Stimulated activated CD4-positive, alpha-beta T cell treated with anti-CD3 and anti-CD28 coated beads, Interleukin-15, amount 100 ng/mL, for 48 hours (primary cell): ENCODE results near the gene CDX1.

ENCODE experiments used
- DNase-seq, 2 donors: peaks; one replicate each; pipeline ENCODE4 v3.0.0-alpha.2; 2020; ENCODE audit warnings: low read depth in 2 of 2

Gene CDX1

DNA sequence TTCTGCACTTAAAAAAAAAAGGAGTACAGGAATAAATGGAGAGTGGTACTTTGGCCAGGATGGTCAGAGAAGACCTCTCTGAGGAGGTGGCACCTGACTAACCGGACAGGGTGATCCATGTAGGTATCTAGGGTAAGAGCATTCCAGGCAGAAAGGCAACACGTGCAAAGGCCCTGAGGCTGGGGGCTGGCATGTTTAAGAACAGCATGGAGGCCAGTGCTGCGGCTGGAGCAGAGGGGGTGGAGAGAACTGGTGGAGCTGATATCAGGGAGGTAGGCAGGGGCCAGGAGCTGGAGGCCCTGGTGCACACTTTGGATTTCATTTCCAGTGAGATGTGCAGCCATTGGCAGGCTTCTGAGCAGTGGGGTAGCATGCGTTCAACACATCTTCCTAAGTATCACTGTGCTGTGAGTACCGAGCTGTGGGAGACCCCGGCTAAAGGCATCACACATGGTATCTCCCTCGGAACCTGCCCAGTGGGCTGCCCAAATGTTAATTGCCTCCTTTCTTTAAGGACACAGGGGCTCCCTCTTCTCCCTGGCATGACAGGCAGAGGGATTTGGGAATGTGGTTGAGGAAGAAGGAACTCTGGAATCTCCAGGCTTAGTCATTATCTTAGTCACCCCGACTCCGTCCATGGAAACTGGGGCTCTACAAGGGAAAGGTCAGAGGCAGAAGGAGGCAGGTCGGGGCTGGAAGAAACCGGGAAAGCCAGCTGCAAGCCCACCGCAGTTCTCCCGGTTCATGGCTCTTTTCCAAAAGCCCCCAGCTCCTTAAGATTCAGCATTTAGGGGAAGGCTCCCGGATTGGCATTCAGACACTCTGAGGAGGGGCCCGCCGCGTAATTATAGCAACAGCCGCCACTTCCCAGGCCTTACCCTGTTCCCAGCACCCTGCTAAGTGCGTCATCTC is 41.9 kb downstream of the CDX1 start:
- DNase-seq, result no peak

DNA sequence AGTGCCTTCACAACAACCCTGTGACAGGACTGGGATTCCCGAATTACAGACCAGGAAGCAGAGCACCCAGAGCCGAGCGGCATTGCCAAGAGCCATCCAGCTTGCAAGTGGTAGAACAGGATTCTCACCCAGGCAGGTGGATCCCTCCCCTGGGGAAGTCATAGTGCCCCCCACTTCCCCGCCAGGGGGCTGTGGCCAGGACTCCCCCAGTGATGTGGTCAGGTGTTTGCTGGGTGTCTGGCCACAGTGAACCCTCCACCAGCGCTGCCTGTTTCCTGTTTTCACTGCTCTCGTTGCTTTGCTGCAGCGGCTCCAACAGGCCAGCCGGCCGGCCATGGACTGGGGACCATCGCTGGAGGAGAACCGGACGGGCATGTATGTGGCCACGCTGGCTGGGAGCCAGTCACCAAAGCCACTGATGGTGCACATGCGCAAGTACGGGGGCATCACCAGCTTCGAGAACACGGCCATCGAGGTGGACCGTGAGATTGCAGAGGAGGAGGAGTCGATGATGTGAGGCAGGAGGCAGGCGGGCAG is 42.6 kb downstream of the CDX1 start:
- DNase-seq, result no peak

DNA sequence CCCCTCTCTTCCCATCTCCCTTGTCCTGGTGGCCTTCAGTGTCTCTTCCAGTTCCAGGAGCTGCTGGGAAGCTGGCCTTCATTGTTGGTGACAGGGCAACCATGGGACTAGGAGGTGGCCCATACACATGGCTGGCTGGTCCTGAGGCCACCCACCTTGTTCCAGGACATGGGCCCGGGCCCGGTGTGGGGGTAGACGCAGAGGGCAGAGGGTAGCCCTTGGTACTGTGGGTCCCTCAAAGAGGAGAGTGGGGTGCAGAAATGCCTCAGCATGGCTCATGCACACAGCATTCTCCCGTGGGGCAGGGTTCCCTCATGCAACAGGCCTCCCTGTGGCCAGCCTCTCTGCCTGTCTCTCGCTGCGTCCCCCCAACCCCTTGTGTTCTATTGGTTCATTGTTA is 44.1 kb downstream of the CDX1 start:
- no peak for DNase-seq

DNA sequence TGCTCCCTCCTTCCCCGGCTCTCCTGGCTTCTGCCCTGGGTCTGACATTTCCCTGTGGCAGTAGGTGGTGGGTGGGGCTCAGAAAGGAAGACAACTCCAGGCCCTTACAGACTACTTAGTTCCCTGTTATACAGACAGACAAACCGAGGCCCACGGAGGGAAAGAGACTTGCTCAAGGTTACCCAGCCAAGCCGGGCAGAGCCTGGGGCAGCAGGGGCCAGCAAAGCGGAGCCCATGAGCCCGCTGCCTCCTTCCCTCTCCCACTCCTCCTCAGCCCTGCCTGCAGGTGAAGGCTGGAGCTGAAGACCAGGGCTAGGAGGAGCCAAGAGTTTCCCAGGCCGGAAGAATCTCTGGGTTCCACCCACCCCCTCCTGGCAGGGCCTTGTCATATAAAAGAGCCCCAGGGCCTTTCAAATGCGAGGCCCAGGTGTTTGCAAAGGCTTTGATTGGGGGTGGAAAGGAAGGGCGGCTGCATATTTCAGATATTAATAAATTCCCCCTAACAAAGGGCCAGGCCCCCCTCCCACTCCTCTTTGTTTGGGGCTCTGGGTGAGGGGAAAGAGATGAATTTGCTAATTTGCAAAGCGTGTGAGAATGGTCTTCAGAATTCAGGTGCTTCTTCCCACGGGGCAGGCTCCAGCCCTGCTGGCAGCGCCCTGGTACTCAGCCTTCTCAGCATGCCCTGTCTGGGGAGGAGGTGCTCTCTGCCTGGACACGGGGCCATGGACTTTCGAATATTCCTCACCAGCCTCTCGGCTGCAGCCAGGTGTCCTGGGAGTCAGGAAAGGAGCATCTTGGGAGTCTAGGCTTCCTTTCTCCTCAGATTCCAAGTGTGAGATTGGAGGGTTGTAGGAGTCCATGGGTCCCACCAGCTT is 44.8 kb downstream of the CDX1 start:
- no peak for DNase-seq

DNA sequence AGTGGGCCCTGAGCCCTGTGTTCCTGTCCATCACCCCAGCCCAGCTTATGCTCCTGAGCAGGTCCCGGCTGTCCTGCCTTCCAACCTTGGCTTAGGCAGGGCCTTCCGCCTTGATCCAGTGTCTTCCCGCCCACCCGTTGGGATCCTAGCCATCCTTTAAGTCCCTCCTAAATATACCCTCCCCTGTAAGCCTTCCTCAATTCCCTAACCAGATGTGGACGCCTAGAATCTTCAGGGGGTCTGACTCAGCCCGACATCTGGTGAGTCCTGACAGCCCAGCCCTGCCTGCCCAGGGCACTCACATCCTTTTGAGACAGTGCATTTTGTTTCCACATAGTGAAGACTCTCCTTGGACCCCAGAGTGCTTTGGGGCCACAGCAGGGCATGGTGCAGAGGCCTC is 47.0 kb downstream of the CDX1 start:
- DNase-seq, result no peak

DNA sequence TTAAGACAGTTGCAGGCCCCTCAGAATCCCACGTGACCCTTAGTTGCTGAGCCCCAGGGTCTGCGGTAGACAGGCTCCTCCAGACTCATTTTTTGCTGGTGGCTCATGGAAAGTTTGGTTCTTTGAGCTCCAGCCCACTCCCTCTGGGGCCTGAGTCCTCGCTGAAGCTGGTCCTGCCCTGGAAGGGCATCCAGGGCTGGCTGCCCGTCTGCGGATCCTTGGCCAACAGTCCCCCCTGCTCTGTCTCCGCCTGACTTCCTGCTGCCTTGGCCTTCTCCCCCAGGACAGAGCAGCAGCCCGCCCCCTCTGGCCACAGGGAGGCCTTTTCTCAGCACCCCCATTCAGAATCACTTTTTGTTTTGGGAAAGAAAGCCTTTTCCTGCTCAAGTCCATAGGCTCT is 47.7 kb downstream of the CDX1 start:
- no peak for DNase-seq

DNA sequence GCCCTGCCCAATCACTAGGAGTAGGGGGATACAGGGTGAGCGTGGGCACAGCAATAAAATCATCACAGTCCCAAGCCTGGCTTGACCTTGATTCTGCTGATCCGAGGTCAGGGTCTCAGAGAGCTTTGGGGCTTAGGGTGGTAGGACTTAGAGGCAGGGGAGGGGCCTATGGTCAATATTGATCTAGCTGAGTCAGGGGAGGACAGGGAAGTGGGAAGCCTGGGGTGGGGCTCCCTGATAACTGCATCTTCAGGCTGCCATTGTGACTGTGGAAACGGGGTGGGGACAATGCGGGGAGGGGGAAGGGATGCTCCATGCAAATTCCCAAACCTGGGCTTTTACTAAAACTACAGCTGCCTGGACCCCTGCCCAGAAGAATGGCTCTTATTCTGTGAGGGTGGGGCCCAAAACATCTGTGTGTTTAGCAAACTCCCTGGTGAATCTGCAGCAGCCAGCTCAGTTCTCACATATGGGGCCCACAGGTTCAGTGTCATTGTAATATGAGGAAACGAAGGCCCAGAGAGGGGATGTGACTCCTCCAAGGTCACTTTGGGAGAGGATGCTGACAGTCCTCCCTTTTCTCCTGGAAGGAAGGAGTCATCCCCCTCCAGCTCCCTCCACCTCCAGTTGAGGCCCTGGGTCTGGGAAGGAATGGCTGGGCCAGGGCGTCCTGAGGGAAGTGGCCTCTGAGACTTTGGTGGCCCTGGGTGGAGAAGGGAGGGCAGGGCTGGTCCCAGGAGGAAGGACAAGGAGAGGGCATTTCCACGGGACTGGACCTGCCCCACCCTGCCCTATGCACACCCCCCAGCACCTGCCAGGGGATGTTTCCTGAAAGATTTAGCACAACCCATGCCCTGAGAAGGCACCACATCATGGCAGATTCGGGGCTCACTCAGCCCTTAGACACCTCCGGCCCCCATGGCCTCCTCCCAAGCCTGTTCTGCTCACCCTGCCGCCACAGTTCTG is 49.7 kb downstream of the CDX1 start:
- no peak for DNase-seq

DNA sequence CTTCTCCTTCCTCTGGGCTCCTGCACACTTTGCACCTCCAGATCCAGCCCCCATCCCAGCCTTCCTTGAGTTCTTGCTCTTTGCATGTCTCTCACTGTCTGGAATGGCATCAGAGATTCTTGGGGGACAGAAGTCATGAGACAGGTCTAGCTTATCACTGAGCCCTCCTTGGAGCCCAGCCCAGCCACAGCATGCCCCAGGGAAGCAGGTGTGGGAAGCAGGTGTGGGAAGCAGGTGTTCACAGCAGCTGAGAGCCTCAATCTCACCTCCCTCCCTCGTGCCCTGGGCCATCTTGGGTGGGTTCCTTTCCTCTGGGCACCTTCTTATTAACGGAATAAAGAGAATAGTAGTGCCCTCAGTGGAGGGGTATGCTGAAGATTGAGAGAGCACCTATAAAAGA is 50.5 kb downstream of the CDX1 start:
- no peak for DNase-seq

DNA sequence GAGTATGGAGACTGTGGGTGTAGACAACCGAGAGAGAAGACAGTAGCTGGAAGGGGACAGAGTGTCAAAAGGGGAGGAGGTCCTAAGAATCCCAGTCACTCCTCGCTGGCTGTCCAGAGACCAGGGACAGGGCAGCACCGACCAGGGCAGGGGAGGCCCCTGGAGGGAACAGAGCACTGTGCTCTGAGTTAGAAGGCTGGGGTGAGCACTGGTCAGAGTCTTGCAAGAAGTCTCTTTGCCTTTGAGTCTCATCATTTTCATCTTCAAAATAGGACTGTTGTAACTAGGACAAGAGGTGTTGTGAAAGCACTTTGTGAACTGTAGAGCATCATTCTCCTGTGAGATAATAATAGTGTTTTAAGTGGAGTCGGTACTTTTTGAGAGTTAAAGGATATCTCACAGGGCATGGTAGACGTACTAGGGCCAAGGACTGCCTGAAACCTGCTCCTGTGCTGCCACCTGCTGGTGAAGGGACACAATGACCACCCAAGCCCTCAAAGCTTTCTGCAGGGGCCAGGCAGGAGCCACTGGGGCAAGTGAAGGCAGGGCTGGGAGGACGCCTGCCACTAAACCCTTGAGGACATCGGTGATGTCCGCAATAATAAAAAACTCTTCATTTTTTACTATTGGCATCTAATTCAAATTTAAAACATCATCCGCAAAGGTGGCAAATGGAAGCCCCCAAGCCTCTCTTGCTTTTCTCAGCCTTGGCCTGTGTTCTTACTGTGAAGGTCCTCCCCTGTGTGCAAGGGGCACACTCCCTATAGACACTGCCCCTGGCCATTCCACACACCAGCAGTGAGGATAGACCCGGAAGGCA is 51.5 kb downstream of the CDX1 start:
- DNase-seq, result peak; percentile 64 to 71

DNA sequence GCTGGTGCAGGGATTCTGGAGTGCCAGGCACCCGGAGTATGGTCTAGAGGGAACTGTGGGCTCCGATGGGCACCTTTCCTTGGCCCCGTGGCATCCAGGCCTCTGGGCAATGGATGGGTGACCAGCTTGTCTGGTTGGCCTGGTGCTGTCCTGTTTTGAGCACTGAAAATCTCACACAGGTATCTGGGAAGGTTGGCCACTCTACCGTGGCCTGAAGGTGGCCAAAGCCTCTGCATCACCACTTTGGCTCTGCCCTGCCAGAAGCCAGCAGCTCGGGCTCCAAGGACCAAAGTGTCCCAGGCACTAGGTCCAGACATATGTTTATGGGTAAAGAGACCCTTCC is 52.1 kb downstream of the CDX1 start:
- DNase-seq, result no peak

DNA sequence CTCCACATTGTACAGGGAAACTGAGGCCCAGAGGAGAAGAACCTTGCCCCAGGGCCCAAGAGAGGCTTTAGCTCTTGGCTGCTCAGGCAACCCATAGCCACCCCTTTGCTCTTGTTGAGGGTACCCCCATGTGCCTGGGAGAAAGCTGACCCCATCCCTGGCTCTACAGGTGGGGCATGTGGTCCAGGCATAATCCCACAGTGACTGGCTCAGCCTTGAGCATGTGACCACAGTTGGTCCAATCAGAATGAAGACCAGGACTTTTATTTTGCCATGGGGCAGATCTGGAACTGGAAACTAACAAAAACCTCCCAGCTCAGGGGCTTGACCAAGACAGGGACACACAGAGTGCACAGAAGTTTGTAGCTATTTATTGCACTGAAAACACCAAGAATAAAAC is 52.6 kb downstream of the CDX1 start:
- no peak for DNase-seq

DNA sequence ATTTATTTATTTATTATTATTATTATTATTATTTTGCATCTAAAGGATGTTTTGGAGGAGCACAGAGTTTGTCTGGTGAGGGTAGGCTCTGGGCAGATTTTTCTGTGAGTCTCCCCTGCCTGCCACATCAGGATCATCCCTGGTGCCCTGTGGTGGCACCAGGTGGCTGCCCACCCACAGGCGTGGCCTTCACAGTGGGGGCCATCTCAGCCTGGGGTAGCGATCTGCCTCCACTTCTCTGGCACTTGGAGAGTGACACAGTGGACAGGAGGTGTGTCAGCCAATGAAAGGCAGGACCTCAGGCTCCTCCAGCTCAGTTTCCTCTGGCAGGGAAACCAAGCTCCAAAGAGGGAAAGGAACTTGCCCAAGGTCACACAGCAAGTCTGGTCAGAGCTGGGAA is 53.3 kb downstream of the CDX1 start:
- DNase-seq, result no peak

DNA sequence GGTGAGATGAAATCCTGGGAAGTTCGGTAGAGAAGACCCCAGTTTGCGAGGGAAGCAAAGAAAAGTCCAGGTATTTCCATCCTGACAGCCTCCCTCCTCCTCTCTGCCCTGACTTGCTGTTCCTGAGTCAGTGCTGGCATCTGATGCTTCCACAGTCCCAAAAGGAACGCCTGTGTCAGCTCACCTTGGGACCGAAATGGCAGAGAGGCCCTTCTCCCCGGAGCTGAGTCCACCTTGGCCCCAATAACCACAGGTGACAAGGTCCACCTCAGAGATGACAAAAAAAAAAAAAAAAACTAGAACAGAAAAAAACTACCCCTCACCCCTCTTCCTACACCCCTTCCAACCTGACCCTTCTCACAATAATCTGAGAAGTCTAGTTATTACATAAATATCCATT is 54.9 kb downstream of the CDX1 start:
- DNase-seq, result no peak

DNA sequence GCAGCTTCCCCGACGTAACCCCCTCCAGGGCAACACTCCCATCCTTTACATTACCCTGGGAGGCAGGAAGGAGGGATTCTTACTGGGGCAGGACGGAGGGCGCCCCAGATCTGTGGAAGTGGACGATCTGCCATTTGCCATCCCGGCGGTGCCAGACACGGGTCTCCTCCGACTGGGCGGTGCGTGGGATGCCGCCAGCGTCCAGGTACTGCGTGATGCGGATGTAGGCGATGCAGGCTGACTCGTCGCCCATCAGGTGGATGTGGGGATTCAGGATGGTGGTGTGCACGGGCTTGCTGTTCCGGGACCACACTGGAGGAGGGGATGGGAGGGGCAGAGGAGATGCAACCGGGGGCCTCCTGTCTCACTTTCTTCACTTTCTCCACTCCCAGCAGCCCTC is 56.3 kb downstream of the CDX1 start:
- DNase-seq, result no peak

DNA sequence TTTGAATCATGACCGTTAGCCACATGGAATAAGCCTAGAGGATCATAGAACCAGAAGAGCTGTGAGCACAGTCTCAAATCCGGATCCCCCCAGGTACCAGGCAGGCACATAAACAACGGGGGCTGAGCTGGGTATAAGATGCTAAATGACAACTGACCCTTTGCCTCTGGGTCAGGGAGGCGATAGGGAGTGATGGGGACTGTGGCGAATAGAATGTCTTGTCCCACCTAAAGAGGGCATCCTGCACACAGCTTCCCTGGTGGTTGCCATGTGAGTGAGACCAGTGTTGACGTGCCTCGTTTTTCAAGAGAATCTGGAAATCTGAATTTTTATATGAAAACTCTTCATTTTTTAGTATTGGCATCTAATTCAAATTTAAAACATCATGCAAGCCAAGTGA is 56.9 kb downstream of the CDX1 start:
- DNase-seq, result no peak

DNA sequence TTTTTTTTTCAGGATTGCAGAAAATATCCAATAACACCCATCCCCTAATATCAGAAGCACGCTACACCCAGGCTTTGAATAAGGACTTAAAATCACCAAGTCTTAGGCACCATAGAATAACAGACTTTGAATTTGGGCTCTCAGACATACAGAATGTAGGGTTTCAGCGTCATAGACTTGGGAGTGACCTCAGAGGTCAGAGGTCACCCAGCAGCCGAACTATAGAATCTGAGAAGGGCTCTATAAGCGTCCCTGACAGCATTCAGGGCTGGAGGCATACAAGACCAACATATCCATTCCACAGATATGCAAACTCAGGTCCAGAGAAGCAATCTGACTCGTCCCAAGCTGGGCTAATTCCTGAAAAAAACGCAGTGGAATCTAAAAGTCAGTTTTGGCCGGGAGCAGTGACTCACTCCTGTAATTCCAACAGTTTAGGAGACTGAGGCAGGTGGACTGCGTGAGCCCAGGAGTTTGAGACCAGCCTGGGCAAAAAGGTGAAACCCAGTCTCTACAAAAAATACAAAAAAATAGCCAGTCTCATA is 58.0 kb downstream of the CDX1 start:
- no peak for DNase-seq

DNA sequence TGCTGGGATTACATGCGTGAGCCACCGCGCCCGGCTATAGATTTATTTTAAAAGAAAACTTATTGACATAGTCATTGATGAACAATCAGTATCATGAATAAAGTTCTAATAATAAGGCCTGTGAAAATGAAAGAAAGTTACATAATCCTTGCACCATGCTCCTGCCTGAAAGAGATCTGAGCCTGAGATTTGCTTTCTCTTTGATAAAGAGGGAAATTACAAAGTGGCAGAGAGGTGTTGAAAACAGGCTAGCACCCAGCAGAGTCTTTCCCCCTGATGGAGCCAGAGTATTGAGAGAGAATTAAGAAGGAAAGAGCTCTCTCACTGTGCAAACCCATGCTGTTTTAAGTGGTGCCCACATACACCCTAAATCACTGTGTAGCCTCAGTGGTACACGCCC is 60.5 kb downstream of the CDX1 start:
- no peak for DNase-seq

DNA sequence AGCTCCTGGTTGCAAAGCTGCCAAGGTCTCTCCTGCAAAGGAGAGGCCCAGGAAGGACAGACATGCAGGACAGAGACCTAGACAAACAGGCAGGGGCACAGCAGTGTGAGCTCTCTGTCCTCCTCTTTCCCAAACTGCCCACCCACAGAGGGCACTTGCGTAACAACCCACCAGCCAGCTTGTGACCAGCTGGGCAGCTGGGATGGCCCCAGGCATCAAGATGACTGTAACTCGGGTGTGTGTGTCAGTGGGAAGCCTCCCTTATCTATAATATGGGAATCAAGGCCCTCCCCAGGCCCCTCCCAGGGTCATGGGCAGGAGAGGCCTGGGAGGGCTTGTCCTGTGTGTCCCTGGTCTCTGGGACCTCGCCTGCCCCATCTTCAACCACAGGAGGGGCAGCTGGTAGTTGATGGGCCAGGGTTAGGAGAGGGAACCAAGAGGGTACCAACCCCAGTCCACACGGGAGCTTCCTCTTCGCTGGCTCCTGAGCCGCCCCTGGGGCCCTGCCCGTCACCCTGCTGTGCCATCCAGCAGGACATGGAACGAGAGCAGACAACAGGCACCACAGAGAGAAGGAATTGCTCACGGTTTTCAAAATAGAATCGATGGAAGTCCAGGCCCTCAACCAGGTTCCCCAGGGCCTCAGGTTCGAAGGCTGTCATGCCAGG is 61.2 kb downstream of the CDX1 start:
- DNase-seq, result no peak

DNA sequence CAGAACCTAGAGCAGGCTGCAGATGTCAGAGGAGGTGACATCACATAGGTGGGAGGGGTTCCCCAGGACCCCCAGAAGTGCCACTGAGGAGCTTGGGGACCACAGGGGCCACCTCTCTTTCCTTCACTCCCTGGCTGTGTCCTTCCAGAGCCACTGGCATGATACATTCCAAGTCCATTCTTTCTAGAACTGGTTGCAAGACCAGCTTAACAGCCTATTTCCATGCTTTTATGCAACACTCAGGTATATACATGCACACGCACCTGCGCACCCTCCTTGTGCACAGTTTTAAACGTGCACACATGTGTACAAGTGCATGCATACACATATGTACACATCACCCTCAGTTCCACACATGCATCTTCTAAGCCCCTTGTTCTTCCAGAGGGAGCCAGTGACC is 63.0 kb downstream of the CDX1 start:
- no peak for DNase-seq

DNA sequence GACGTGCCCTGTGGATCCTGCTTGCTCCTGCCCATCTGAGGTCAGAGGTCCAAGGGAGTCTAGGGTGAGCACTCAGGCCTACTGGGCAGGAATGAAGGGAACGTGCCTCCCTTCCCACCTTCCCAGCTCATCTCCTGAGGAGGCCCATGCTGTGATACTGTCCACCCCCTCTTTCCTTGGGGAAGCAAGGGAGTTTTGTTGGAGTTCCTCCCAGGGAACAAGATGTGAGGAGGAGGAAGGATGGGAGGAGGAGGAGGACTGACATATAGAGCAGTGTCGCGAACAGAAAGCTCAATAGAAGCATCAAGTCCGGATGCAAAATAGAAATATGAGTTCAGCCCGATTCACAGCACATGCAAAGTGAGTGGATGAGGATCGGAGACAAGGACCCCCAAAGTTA is 64.3 kb downstream of the CDX1 start:
- no peak for DNase-seq
